Adipose tissue (tissue), 3 donors: ENCODE data around the gene PDAP1. TPM values are rescaled to one million over a fixed set of nuclear protein-coding genes. Genes with fewer than 3 reads are reported as not detected.

Experiments used
- H3K27ac ChIP-seq: one replicate; pipeline ENCODE4 v1.5.1; 2013; ENCODE audit warnings: low read depth, low read length
- WGBS, 3 donors: extraction: QIAGEN DNeasy Blood & Tissue Kit; methylation state at CpG; one replicate each; pipeline ENCODE4 v1.1.7; 2013; 5-methylcytosine and 5-hydroxymethylcytosine counted together
- polyA plus RNA-seq, 3 donors: library from polyadenylated mRNA; stranded (reverse); fragments of 200-250 nt; gene quantifications; one replicate each; pipeline ENCODE4 v1.2.3, GENCODE V29; 2013
- donor health status: healthy with polysubstance abuse.
- donor health status: Bipolar disorder and iron deficiency.
- donor health status: healthy.

PDAP1 gene
- polyA plus RNA-seq, 3 donors = 89.4 to 169 (median 152) TPM

GRCh38 chr7:99384523-99384922, 23.9 kb downstream of the PDAP1 start:
- H3K27ac ChIP-seq = no peak overlapping the region
- 81 to 90% (median 87%) methylated on average over 4 of the region's 4 CpGs for WGBS, 3 donors

- WGBS, 3 donors = 88 to 94% (median 93%) methylated on average over 13 of the region's 13 CpGs
- H3K27ac ChIP-seq = no peak overlapping the region
Observed at GRCh38 chr7:99383791-99384370, 24.5 kb downstream of the PDAP1 start.

GRCh38 chr7:99383203-99383602, 25.2 kb downstream of the PDAP1 start:
- 90 to 92% (median 91%) methylated on average over 10 of the region's 10 CpGs for WGBS, 3 donors
- no peak overlapping the region for H3K27ac ChIP-seq

GRCh38 chr7:99381664-99382075, 26.7 kb downstream of the PDAP1 start:
- no peak overlapping the region for H3K27ac ChIP-seq
- 60 to 65% (median 64%) methylated on average over 7 of the region's 7 CpGs for WGBS, 3 donors

GRCh38 chr7:99380823-99381663, 27.4 kb downstream of the PDAP1 start:
- WGBS, 3 donors = 57 to 74% (median 57%) methylated on average over 16 of the region's 16 CpGs
- H3K27ac ChIP-seq = no peak overlapping the region

GRCh38 chr7:99380032-99380822, 28.2 kb downstream of the PDAP1 start:
- WGBS, 3 donors = 12 to 71% (median 13%) methylated on average over 12 of the region's 12 CpGs
- peak overlapping the region; percentile 68 for H3K27ac ChIP-seq

GRCh38 chr7:99379693-99380031, 28.7 kb downstream of the PDAP1 start:
- peak overlapping the region; percentile 68 for H3K27ac ChIP-seq
- WGBS, 3 donors = 24 to 67% (median 38%) methylated on average over 7 of the region's 7 CpGs

GRCh38 chr7:99379043-99379577, 29.3 kb downstream of the PDAP1 start:
- 7 to 72% (median 14%) methylated on average over 7 of the region's 7 CpGs for WGBS, 3 donors
- peak overlapping the region; percentile 68 for H3K27ac ChIP-seq

- H3K27ac ChIP-seq = peak overlapping the region; percentile 88
- WGBS, 3 donors = 4 to 7% (median 4%) methylated on average over 46 to 58 of the region's 58 CpGs
Observed at GRCh38 chr7:99375070-99375807, 33.2 kb downstream of the PDAP1 start.

GRCh38 chr7:99374111-99375064, 34.0 kb downstream of the PDAP1 start, which contains the start of gene ARPC1B:
TSS of gene ARPC1B (plus strand) at chr7:99374730. CDS start at chr7:99385715, 10,985 bp downstream.
- 1% methylated on average over 75 to 93 of the region's 95 CpGs for WGBS, 3 donors
- peak within 1 kb of the TSS; percentile 88 for H3K27ac ChIP-seq

- H3K27ac ChIP-seq = no peak overlapping the region
- 83 to 87% (median 87%) methylated on average over 40 to 41 of the region's 41 CpGs for WGBS, 3 donors
Observed at GRCh38 chr7:99373091-99374066, 35.0 kb downstream of the PDAP1 start.

- WGBS, 3 donors = 23 to 71% (median 63%) methylated on average over 21 of the region's 21 CpGs
- no peak overlapping the region for H3K27ac ChIP-seq
Observed at GRCh38 chr7:99372275-99373090, 35.9 kb downstream of the PDAP1 start.

GRCh38 chr7:99371376-99371920, 36.9 kb downstream of the PDAP1 start:
- 92 to 94% (median 94%) methylated on average over 11 of the region's 11 CpGs for WGBS, 3 donors
- no peak overlapping the region for H3K27ac ChIP-seq

GRCh38 chr7:99369767-99370391, 38.5 kb downstream of the PDAP1 start:
- no peak overlapping the region for H3K27ac ChIP-seq

More at GRCh38 chr7:99369767-99370391, 38.5 kb downstream of the PDAP1 start:
- WGBS, 3 donors = 50 to 69% (median 54%) methylated on average over 8 to 9 of the region's 9 CpGs
